HEK293 (cell line): ENCODE measurements around the gene CARM1.

Source experiments
- AEBP2 ChIP-seq: fragments of 450-650 bp; formaldehyde crosslinking; IDR thresholded peaks from 2 replicates; pipeline ENCODE4 v1.5.1; 2016; ENCODE audit warnings: missing biosample characterization, missing genetic modification characterization, borderline replicate concordance
- BCL11A ChIP-seq: fragments of 450-650 bp; formaldehyde crosslinking; IDR thresholded peaks from 2 replicates; pipeline ENCODE4 v1.5.1; 2016; ENCODE audit warnings: low read depth, missing biosample characterization, missing genetic modification characterization
- BCL6B ChIP-seq: fragments of 450-650 bp; formaldehyde crosslinking; IDR thresholded peaks from 2 replicates; pipeline ENCODE4 v1.5.1; 2017; ENCODE audit warnings: missing biosample characterization, missing genetic modification characterization
- CTCF ChIP-seq: fragments of 450-650 bp; formaldehyde crosslinking; IDR thresholded peaks from 2 replicates; pipeline ENCODE4 v1.5.1; 2016; ENCODE audit warnings: missing biosample characterization, missing genetic modification characterization
- KLF16 ChIP-seq: fragments of 450-650 bp; formaldehyde crosslinking; IDR thresholded peaks from 2 replicates; pipeline ENCODE4 v1.5.1; 2017; ENCODE audit warnings: missing biosample characterization, missing genetic modification characterization
- REPIN1 ChIP-seq: fragments of 450-650 bp; formaldehyde crosslinking; IDR thresholded peaks from 2 replicates; pipeline ENCODE4 v1.5.1; 2017; ENCODE audit warnings: missing biosample characterization, missing genetic modification characterization, low read depth
- ZBTB10 ChIP-seq: fragments of 450-650 bp; formaldehyde crosslinking; IDR thresholded peaks from 2 replicates; pipeline ENCODE4 v1.5.1; 2016; ENCODE audit warnings: missing biosample characterization, missing genetic modification characterization
- ZFHX2 ChIP-seq: fragments of 450-650 bp; formaldehyde crosslinking; conservative IDR thresholded peaks from 2 replicates; pipeline ENCODE4 v1.5.1; 2016; ENCODE audit warnings: missing biosample characterization, missing genetic modification characterization
- ZNF112 ChIP-seq: fragments of 450-650 bp; formaldehyde crosslinking; IDR thresholded peaks from 2 replicates; pipeline ENCODE4 v1.5.0; 2017; ENCODE audit warnings: missing biosample characterization, missing genetic modification characterization
- ZNF121 ChIP-seq: fragments of 450-650 bp; formaldehyde crosslinking; IDR thresholded peaks from 2 replicates; pipeline ENCODE4 v1.5.1; 2016; ENCODE audit warnings: missing biosample characterization, missing genetic modification characterization
- ZNF146 ChIP-seq: fragments of 450-650 bp; formaldehyde crosslinking; IDR thresholded peaks from 2 replicates; pipeline ENCODE4 v1.5.1; 2016; ENCODE audit warnings: missing biosample characterization, missing genetic modification characterization
- ZNF169 ChIP-seq: fragments of 450-650 bp; formaldehyde crosslinking; IDR thresholded peaks from 2 replicates; pipeline ENCODE4 v1.5.1; 2016; ENCODE audit warnings: missing biosample characterization, missing genetic modification characterization
- ZNF211 ChIP-seq: fragments of 450-650 bp; formaldehyde crosslinking; IDR thresholded peaks from 2 replicates; pipeline ENCODE4 v1.5.1; 2016; ENCODE audit warnings: low read depth, missing biosample characterization, missing genetic modification characterization
- ZNF26 ChIP-seq: fragments of 450-650 bp; formaldehyde crosslinking; IDR thresholded peaks from 2 replicates; pipeline ENCODE4 v1.5.1; 2016; ENCODE audit warnings: missing biosample characterization, missing genetic modification characterization
- ZNF280D ChIP-seq: fragments of 450-650 bp; formaldehyde crosslinking; IDR thresholded peaks from 2 replicates; pipeline ENCODE4 v1.5.1; 2016; ENCODE audit warnings: missing biosample characterization, missing genetic modification characterization
- ZNF350 ChIP-seq: fragments of 450-650 bp; formaldehyde crosslinking; IDR thresholded peaks from 2 replicates; pipeline ENCODE4 v1.5.0; 2017; ENCODE audit warnings: missing biosample characterization, mild to moderate bottlenecking, missing genetic modification characterization
- ZNF514 ChIP-seq: fragments of 450-650 bp; formaldehyde crosslinking; IDR thresholded peaks from 2 replicates; pipeline ENCODE4 v1.5.1; 2016; ENCODE audit warnings: missing biosample characterization, missing genetic modification characterization
- ZNF521 ChIP-seq: fragments of 450-650 bp; formaldehyde crosslinking; IDR thresholded peaks from 2 replicates; pipeline ENCODE4 v1.5.1; 2017; ENCODE audit warnings: missing biosample characterization, mild to moderate bottlenecking, missing genetic modification characterization
- ZNF555 ChIP-seq: fragments of 450-650 bp; formaldehyde crosslinking; conservative IDR thresholded peaks from 2 replicates; pipeline ENCODE4 v1.5.1; 2017; ENCODE audit warnings: missing biosample characterization, mild to moderate bottlenecking, missing genetic modification characterization, inconsistent platforms
- ZNF571 ChIP-seq: fragments of 450-650 bp; formaldehyde crosslinking; IDR thresholded peaks from 2 replicates; pipeline ENCODE4 v1.5.0; 2017; ENCODE audit warnings: missing biosample characterization, missing genetic modification characterization
- ZNF654 ChIP-seq: fragments of 450-650 bp; formaldehyde crosslinking; IDR thresholded peaks from 2 replicates; pipeline ENCODE4 v1.5.1; 2016; ENCODE audit warnings: low read depth, missing biosample characterization, missing genetic modification characterization
- ZNF704 ChIP-seq: fragments of 450-650 bp; formaldehyde crosslinking; IDR thresholded peaks from 2 replicates; pipeline ENCODE4 v1.5.1; 2016; ENCODE audit warnings: missing biosample characterization, missing genetic modification characterization
- ZNF747 ChIP-seq: fragments of 450-650 bp; formaldehyde crosslinking; IDR thresholded peaks from 2 replicates; pipeline ENCODE4 v1.5.1; 2016; ENCODE audit warnings: missing biosample characterization, missing genetic modification characterization
- ZSCAN16 ChIP-seq: fragments of 450-650 bp; formaldehyde crosslinking; IDR thresholded peaks from 2 replicates; pipeline ENCODE4 v1.5.1; 2016; ENCODE audit warnings: missing biosample characterization, missing genetic modification characterization
- ZSCAN23 ChIP-seq: fragments of 450-650 bp; formaldehyde crosslinking; IDR thresholded peaks from 2 replicates; pipeline ENCODE4 v1.5.1; 2016; ENCODE audit warnings: missing biosample characterization, missing genetic modification characterization
- ZSCAN30 ChIP-seq: fragments of 450-650 bp; IDR thresholded peaks from 2 replicates; pipeline ENCODE4 v1.5.1; 2018; ENCODE audit warnings: missing biosample characterization, mild to moderate bottlenecking, missing genetic modification characterization, moderate library complexity
- ZXDB ChIP-seq: fragments of 450-650 bp; formaldehyde crosslinking; IDR thresholded peaks from 2 replicates; pipeline ENCODE4 v1.5.1; 2016; ENCODE audit warnings: missing biosample characterization, missing genetic modification characterization

CARM1 gene

GRCh38 chr19:10960314-10961072 is 89.1 kb downstream of the CARM1 start, which contains the start of gene SMARCA4 (continued):
- TF ChIP-seq BCL6B (tag by site-specific recombination) (no peak), ZNF350 (no peak), ZNF112 (tag by site-specific recombination) (no peak), ZXDB (tag by site-specific recombination) (peak; percentile 77), ZSCAN23 (tag by site-specific recombination) (no peak), ZNF747 (no peak), ZSCAN16 (tag by site-specific recombination) (no peak), ZNF280D (no peak), ZNF571 (tag by site-specific recombination) (no peak), AEBP2 (tag by site-specific recombination) (no peak), ZSCAN30 (tag by site-specific recombination) (peak; percentile 36; the same call in 1 of the 2 replicates), ZNF169 (tag by site-specific recombination) (no peak), ZNF704 (no peak), ZBTB10 (peak; percentile 57; the same call in 1 of the 2 replicates), ZNF521 (no peak), ZNF211 (no peak), ZNF654 (tag by site-specific recombination) (no peak), ZNF26 (tag by site-specific recombination) (no peak), REPIN1 (tag by site-specific recombination) (no peak), ZNF146 (tag by site-specific recombination) (no peak; the same call in 1 of the 2 replicates), ZNF121 (0 out of 2 replicates have a peak, but pooled peaks have one; percentile 28), ZNF514 (tag by site-specific recombination) (no peak), KLF16 (peak; percentile 86), ZFHX2 (tag by site-specific recombination) (no peak), ZNF555 (no peak), CTCF (tag by site-specific recombination) (no peak), BCL11A (no peak)
